GM12875 (cell line): ENCODE measurements around the gene SYT8.

Experiments used
- H3K4me3 ChIP-seq: one replicate; pipeline ENCODE4 v1.5.1; 2011; ENCODE audit warnings: low read depth, low read length, control low read depth
- CTCF ChIP-seq: IDR thresholded peaks from 2 replicates; pipeline ENCODE4 v1.5.1; 2011; ENCODE audit warnings: low read depth, mild to moderate bottlenecking, control low read depth, inconsistent platforms, low read length, moderate library complexity, borderline replicate concordance; ENCODE audit not compliant: insufficient read depth

The SYT8 gene

GRCh38 chr11:1839204-1839923 lies 4.6 kb downstream of the SYT8 start:
- no peak for TF ChIP-seq CTCF
- H3K4me3 ChIP-seq, result no peak overlapping the region

GRCh38 chr11:1839924-1840779 lies 5.4 kb downstream of the SYT8 start:
- no peak overlapping the region for H3K4me3 ChIP-seq
- TF ChIP-seq CTCF, result no peak

- no peak for TF ChIP-seq CTCF
- no peak overlapping the region for H3K4me3 ChIP-seq
Measured at GRCh38 chr11:1840780-1841480, 6.1 kb downstream of the SYT8 start.

GRCh38 chr11:1841511-1842148 lies 6.8 kb downstream of the SYT8 start:
- TF ChIP-seq CTCF, result no peak
- no peak overlapping the region for H3K4me3 ChIP-seq

- H3K4me3 ChIP-seq, result no peak overlapping the region
- TF ChIP-seq CTCF, result no peak
Measured at GRCh38 chr11:1842149-1843097, 7.6 kb downstream of the SYT8 start.

GRCh38 chr11:1843098-1843473 lies 8.3 kb downstream of the SYT8 start:
- TF ChIP-seq CTCF, result no peak

More at GRCh38 chr11:1843098-1843473, 8.3 kb downstream of the SYT8 start:
- H3K4me3 ChIP-seq, result no peak overlapping the region
